GM12878 (cell line): ENCODE measurements around the gene ISG20L2. TPM values are rescaled to one million over a fixed set of nuclear protein-coding genes. Genes with fewer than 3 reads are reported as not detected.

Source experiments
- BACH1 ChIP-seq: fragments of 450-650 bp; IDR thresholded peaks from 2 replicates; pipeline ENCODE4 v1.6.1; 2017; ENCODE audit warnings: mild to moderate bottlenecking, borderline replicate concordance
- BHLHE40 ChIP-seq, 2 experiments: fragments of 450-650 bp in 1 of 2; IDR thresholded peaks; 2 replicates each; pipeline ENCODE4 v1.6.1; 2011 to 2017; ENCODE audit warnings: low read depth in 2 of 2, borderline replicate concordance in 1 of 2, improper control_type of control experiment in 1 of 2, low read length in 1 of 2, mild to moderate bottlenecking in 1 of 2
- CREM ChIP-seq: IDR thresholded peaks from 2 replicates; pipeline ENCODE4 v1.6.1; 2014; ENCODE audit warnings: antibody characterized with exemption, low read depth
- EZH2 ChIP-seq: IDR thresholded peaks from 2 replicates; pipeline ENCODE4 v1.6.1; 2012; ENCODE audit warnings: low read depth, mild to moderate bottlenecking, control low read depth, inconsistent platforms, low read length, borderline replicate concordance; ENCODE audit not compliant: control insufficient read depth
- IKZF1 ChIP-seq: fragments of 450-650 bp; conservative IDR thresholded peaks from 2 replicates; pipeline ENCODE4 v1.6.1; 2017; ENCODE audit warnings: antibody characterized with exemption, mild to moderate bottlenecking
- LARP7 ChIP-seq: fragments of 450-650 bp; IDR thresholded peaks from 2 replicates; pipeline ENCODE4 v1.6.1; 2017; ENCODE audit warnings: mild to moderate bottlenecking
- MXI1 ChIP-seq: fragments of 150-350 bp; IDR thresholded peaks from 2 replicates; pipeline ENCODE4 v1.6.1; 2011; ENCODE audit warnings: low read depth, mild to moderate bottlenecking, inconsistent platforms, low read length, improper control_type of control experiment
- NBN ChIP-seq: fragments of 450-650 bp; IDR thresholded peaks from 2 replicates; pipeline ENCODE4 v1.6.1; 2016
- NRF1 ChIP-seq: conservative IDR thresholded peaks from 2 replicates; pipeline ENCODE4 v1.6.1; 2011; ENCODE audit warnings: mild to moderate bottlenecking, low read depth, low read length, improper control_type of control experiment
- RAD21 ChIP-seq: IDR thresholded peaks from 2 replicates; pipeline ENCODE4 v1.6.1; 2011; ENCODE audit warnings: mild to moderate bottlenecking, low read depth, low read length, moderate library complexity; ENCODE audit not compliant: insufficient read depth
- SMAD5 ChIP-seq: IDR thresholded peaks from 2 replicates; pipeline ENCODE4 v1.6.1; 2016; ENCODE audit warnings: antibody characterized with exemption, low read depth
- SMC3 ChIP-seq: IDR thresholded peaks from 2 replicates; pipeline ENCODE4 v1.6.1; 2011; ENCODE audit warnings: low read length, improper control_type of control experiment, borderline replicate concordance
- SUPT20H ChIP-seq: IDR thresholded peaks from 2 replicates; pipeline ENCODE4 v1.6.1; 2011; ENCODE audit warnings: low read depth, mild to moderate bottlenecking, low read length, moderate library complexity, borderline replicate concordance; ENCODE audit not compliant: control insufficient read depth
- SUZ12 ChIP-seq: fragments of 200-600 bp; sonication (generic); IDR thresholded peaks from one replicate; pipeline ENCODE4 v1.6.1; 2018; ENCODE audit warnings: antibody characterized with exemption, mild to moderate bottlenecking; ENCODE audit not compliant: unreplicated experiment
- WRNIP1 ChIP-seq: IDR thresholded peaks from 2 replicates; pipeline ENCODE4 v1.6.1; 2011; ENCODE audit warnings: low read depth, low read length, improper control_type of control experiment, borderline replicate concordance
- polyA plus RNA-seq, 11 experiments: library from polyadenylated mRNA; depleted of rRNA in 4 of 11; unstranded in 6 of 11; stranded (reverse) in 5 of 11; fragments of >200 nt; fragmentation: Nextera tagmentation in 4 of 11; fragmentation: Illumina TruSeq in 1 of 11; extraction: Ambion mirVana in 4 of 11; extraction: Trizol in 1 of 11; gene quantifications; 1 replicate in 1 of 11; 2 replicates in 10 of 11; pipeline versions ENCODE4 v1.2.1 to v1.2.3, GENCODE V29; 2011 to 2016; ENCODE audit warnings: inconsistent platforms in 2 of 11, missing spikeins in 2 of 11, low read depth in 1 of 11
- total RNA-seq, 4 experiments: library from RNA; depleted of rRNA in 3 of 4; stranded (reverse); fragments of >200 nt in 3 of 4; fragmentation: Illumina TruSeq in 1 of 4; extraction: Trizol in 1 of 4; gene quantifications; 2 replicates each; pipeline versions ENCODE4 v1.2.1 to v1.2.3, GENCODE V29; 2013 to 2021
- TF ChIP-seq, protein P1 (sequence below), 3 experiments: IDR thresholded peaks in 2 of 3; conservative IDR thresholded peaks in 1 of 3; 2 replicates each; pipeline ENCODE4 v1.5.1; 2011; ENCODE audit warnings: low read depth in 3 of 3, low read length in 3 of 3, mild to moderate bottlenecking in 3 of 3, control low read depth in 2 of 3, moderate library complexity in 2 of 3, inconsistent platforms in 1 of 3, mixed read lengths in 1 of 3; ENCODE audit not compliant: control insufficient read depth in 2 of 3, insufficient read depth in 1 of 3; ENCODE audit errors: extremely low read depth in 1 of 3
- TF ChIP-seq, protein P2 (sequence below): IDR thresholded peaks from 2 replicates; pipeline ENCODE4 v1.6.1; 2012; ENCODE audit warnings: low read depth, low read length, improper control_type of control experiment
- TF ChIP-seq, protein P3 (sequence below): fragments of 450-650 bp; formaldehyde crosslinking; IDR thresholded peaks from 2 replicates; pipeline ENCODE4 v1.4.0; 2022; ENCODE audit warnings: mild to moderate bottlenecking, moderate library complexity
- TF ChIP-seq, protein P4 (sequence below): fragments of 450-650 bp; IDR thresholded peaks from 2 replicates; pipeline ENCODE4 v1.6.1; 2016; ENCODE audit warnings: mild to moderate bottlenecking
- TF ChIP-seq, protein P5 (sequence below): IDR thresholded peaks from 2 replicates; pipeline ENCODE4 v1.6.1; 2011; ENCODE audit warnings: borderline replicate concordance, low read depth, mild to moderate bottlenecking, moderate library complexity, low read length; ENCODE audit not compliant: insufficient read depth, poor library complexity, severe bottlenecking

Gene ISG20L2
- total and polyA plus RNA-seq, 10 of the 15 experiments (the other 5 are each of a cell fraction or from before 2014, with no cell fraction given), result 16.4 to 111 (median 48.0) TPM

DNA sequence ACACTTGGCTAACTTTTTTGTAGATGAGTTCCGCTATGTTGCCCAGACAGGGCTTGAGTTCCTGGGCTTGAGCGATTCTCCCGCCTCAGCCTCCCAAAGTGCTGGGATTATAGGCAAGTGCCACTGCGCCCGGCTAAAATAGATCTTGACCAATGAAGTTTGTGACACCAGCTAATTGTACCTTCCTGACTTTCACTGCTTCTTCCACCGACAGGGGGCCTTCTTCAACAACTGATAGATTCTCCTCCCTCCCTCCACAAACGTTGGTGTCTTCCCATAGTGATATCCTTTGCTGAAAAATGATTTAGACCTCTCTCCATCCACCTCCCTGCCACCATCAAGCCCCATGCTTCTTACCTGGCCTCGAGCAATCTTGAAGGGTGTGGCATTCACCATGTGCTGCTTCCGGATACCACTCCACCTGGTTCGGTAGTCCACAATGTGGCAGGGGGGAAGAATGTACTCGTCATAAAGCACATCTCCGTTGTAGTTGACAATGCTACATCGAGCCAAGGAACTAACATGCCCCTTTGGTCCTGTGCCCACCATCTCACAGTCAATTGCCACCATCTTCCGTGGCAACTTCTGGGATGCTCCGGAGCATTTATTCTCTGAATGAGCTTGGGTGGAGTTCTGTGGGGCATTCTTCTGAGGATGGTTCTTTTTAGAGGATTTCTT, 1.9 kb downstream of the ISG20L2 start (continued):
- TF ChIP-seq, protein P1, sequence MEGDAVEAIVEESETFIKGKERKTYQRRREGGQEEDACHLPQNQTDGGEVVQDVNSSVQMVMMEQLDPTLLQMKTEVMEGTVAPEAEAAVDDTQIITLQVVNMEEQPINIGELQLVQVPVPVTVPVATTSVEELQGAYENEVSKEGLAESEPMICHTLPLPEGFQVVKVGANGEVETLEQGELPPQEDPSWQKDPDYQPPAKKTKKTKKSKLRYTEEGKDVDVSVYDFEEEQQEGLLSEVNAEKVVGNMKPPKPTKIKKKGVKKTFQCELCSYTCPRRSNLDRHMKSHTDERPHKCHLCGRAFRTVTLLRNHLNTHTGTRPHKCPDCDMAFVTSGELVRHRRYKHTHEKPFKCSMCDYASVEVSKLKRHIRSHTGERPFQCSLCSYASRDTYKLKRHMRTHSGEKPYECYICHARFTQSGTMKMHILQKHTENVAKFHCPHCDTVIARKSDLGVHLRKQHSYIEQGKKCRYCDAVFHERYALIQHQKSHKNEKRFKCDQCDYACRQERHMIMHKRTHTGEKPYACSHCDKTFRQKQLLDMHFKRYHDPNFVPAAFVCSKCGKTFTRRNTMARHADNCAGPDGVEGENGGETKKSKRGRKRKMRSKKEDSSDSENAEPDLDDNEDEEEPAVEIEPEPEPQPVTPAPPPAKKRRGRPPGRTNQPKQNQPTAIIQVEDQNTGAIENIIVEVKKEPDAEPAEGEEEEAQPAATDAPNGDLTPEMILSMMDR (IDR thresholded peaks at IDR 0.05 in 2 of 3, conservative IDR thresholded peaks at IDR 0.05 in 1 of 3; ENCODE audit: control insufficient read depth in 2 of 3, extremely low read depth in 1 of 3, insufficient read depth in 1 of 3, low read depth in 3 of 3, low read length in 3 of 3), result peak; percentile 71 to 75 (median 72)
- TF ChIP-seq WRNIP1 (no peak), MXI1 (peak; percentile 33; the same call in 1 of the 2 replicates), BACH1 (no peak), NRF1 (no peak), NBN (peak; percentile 36; the same call in 1 of the 2 replicates), SMC3 (peak; percentile 62; the same call in 1 of the 2 replicates), EZH2 (no peak), SUZ12 (no peak), RAD21 (peak; percentile 73), SMAD5 (no peak), CREM (no peak), BHLHE40 (IDR thresholded peaks at IDR 0.05; ENCODE audit: borderline replicate concordance in 1 of 2, low read depth in 2 of 2, low read length in 1 of 2) (0 out of 4 replicates have a peak, but pooled peaks of 1 of the 2 experiments have one; percentile 5), SUPT20H (no peak), LARP7 (0 out of 2 replicates have a peak, but pooled peaks have one; percentile 47), IKZF1 (0 out of 2 replicates have a peak, but pooled peaks have one; percentile 7)
- TF ChIP-seq, protein P2, sequence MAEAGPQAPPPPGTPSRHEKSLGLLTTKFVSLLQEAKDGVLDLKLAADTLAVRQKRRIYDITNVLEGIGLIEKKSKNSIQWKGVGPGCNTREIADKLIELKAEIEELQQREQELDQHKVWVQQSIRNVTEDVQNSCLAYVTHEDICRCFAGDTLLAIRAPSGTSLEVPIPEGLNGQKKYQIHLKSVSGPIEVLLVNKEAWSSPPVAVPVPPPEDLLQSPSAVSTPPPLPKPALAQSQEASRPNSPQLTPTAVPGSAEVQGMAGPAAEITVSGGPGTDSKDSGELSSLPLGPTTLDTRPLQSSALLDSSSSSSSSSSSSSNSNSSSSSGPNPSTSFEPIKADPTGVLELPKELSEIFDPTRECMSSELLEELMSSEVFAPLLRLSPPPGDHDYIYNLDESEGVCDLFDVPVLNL, result no peak
- TF ChIP-seq, protein P3, sequence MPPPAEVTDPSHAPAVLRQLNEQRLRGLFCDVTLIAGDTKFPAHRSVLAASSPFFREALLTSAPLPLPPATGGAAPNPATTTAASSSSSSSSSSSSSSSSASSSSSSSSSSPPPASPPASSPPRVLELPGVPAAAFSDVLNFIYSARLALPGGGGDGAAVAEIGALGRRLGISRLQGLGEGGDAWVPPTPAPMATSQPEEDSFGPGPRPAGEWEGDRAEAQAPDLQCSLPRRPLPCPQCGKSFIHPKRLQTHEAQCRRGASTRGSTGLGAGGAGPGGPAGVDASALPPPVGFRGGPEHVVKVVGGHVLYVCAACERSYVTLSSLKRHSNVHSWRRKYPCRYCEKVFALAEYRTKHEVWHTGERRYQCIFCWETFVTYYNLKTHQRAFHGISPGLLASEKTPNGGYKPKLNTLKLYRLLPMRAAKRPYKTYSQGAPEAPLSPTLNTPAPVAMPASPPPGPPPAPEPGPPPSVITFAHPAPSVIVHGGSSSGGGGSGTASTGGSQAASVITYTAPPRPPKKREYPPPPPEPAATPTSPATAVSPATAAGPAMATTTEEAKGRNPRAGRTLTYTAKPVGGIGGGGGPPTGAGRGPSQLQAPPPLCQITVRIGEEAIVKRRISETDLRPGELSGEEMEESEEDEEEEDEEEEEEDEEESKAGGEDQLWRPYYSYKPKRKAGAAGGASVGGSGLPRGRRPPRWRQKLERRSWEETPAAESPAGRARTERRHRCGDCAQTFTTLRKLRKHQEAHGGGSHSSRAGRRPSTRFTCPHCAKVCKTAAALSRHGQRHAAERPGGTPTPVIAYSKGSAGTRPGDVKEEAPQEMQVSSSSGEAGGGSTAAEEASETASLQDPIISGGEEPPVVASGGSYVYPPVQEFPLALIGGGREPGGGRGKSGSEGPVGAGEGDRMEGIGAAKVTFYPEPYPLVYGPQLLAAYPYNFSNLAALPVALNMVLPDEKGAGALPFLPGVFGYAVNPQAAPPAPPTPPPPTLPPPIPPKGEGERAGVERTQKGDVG (CRISPR knock-in tag), result no peak
- TF ChIP-seq, protein P4, sequence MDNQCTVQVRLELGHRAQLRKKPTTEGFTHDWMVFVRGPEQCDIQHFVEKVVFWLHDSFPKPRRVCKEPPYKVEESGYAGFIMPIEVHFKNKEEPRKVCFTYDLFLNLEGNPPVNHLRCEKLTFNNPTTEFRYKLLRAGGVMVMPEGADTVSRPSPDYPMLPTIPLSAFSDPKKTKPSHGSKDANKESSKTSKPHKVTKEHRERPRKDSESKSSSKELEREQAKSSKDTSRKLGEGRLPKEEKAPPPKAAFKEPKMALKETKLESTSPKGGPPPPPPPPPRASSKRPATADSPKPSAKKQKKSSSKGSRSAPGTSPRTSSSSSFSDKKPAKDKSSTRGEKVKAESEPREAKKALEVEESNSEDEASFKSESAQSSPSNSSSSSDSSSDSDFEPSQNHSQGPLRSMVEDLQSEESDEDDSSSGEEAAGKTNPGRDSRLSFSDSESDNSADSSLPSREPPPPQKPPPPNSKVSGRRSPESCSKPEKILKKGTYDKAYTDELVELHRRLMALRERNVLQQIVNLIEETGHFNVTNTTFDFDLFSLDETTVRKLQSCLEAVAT, result no peak
- TF ChIP-seq, protein P5, sequence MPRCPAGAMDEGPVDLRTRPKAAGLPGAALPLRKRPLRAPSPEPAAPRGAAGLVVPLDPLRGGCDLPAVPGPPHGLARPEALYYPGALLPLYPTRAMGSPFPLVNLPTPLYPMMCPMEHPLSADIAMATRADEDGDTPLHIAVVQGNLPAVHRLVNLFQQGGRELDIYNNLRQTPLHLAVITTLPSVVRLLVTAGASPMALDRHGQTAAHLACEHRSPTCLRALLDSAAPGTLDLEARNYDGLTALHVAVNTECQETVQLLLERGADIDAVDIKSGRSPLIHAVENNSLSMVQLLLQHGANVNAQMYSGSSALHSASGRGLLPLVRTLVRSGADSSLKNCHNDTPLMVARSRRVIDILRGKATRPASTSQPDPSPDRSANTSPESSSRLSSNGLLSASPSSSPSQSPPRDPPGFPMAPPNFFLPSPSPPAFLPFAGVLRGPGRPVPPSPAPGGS, result no peak
